ENCODE data around the gene SYTL2. TPM values are rescaled to one million over a fixed set of nuclear protein-coding genes. Genes with fewer than 3 reads are reported as not detected.

Gene SYTL2
- total RNA-seq, 2 donors from 2014 or later: 28.3 to 55.3 TPM

DNA sequence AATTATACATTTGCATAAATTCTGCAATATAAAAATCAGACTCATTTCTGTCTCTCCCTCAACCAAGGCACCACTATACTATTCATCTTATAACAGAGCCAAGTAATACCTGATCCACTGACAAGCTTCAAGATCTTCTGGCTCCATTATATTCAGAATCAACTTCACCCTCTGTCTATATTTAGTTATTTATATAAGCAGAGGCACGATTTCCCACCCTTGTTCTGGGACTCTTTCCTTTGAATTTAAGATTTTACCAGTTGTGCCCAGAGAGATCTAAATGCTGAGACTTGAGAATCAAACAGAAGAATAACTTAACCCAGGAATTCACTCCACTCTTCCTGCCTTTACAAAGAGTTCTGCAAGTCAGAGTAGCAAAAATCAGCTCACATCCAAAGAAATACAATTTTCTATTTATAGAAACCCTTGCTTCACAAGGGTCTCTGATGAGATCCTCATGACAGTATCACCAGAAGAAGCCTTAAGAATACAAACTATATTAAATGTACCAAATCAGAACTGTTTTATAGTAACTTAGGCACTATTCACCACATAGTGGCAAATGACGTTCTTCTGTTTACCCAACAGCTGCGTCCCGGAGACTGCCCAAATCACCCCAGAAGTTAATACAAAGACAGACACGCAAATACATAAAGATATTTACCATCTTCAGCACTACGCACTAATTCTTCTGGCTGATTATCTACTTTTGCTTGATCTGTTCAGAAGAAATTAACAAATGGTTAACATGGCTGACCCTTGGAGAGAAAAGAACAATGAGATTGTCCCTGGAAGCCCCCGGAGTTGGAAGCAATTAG, 92.6 kb downstream of the SYTL2 start:
- DNase-seq (no peak), ATAC-seq (no peak)
- 30 to 32% methylated on average over 7 of the region's 7 CpGs for WGBS, 2 donors
- Histone ChIP-seq H3K9me3 (no peaks in the 10 kb centered on the region), H3K27me3 (no peaks in the 10 kb centered on the region), H3K27ac (no peak overlapping the region), H3K4me1 (no peaks in the 10 kb centered on the region), H3K36me3 (replicated peaks in 1 of 2; ENCODE audit: insufficient read depth in 1 of 2, low read depth in 2 of 2) (no peaks in the 10 kb centered on the region), H3K4me3 (no peak overlapping the region)
- intact Hi-C loops (cut with DNase I): no loop called here
- no peak for TF ChIP-seq POLR2A (IDR thresholded peaks at IDR 0.05)
- TF ChIP-seq, protein P1, sequence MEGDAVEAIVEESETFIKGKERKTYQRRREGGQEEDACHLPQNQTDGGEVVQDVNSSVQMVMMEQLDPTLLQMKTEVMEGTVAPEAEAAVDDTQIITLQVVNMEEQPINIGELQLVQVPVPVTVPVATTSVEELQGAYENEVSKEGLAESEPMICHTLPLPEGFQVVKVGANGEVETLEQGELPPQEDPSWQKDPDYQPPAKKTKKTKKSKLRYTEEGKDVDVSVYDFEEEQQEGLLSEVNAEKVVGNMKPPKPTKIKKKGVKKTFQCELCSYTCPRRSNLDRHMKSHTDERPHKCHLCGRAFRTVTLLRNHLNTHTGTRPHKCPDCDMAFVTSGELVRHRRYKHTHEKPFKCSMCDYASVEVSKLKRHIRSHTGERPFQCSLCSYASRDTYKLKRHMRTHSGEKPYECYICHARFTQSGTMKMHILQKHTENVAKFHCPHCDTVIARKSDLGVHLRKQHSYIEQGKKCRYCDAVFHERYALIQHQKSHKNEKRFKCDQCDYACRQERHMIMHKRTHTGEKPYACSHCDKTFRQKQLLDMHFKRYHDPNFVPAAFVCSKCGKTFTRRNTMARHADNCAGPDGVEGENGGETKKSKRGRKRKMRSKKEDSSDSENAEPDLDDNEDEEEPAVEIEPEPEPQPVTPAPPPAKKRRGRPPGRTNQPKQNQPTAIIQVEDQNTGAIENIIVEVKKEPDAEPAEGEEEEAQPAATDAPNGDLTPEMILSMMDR (IDR thresholded peaks at IDR 0.05): no peak

DNA sequence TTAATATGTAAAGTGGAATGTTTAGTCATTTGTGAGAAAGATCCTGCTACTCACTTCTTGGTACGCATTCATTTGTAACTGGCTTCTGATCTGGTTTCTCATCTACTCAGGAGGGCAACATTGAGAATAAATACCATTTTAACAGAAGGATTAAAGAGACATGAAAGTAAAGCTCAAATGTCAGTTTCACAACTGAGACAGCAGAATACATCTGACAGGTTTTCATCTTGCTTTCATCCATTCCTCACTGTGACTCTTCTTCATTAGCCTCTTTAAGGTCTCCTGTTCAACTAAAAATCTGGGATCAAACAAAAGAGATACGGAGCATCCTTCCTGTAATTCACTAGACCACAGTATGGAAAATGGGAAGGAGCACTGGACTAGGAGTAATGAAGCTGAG, 93.5 kb downstream of the SYTL2 start:
- DNase-seq (no peak), ATAC-seq (no peak)
- Histone ChIP-seq H3K9me3 (no peaks in the 10 kb centered on the region), H3K27me3 (no peaks in the 10 kb centered on the region), H3K36me3 (replicated peaks in 1 of 2; ENCODE audit: insufficient read depth in 1 of 2, low read depth in 2 of 2) (no peaks in the 10 kb centered on the region), H3K4me3 (no peak overlapping the region), H3K27ac (no peak overlapping the region), H3K4me1 (no peaks in the 10 kb centered on the region)
- 70 to 83% methylated on average over 2 of the region's 2 CpGs for WGBS, 2 donors
- intact Hi-C loops (cut with DNase I): no loop called here
- no peak for TF ChIP-seq POLR2A (IDR thresholded peaks at IDR 0.05)

DNA sequence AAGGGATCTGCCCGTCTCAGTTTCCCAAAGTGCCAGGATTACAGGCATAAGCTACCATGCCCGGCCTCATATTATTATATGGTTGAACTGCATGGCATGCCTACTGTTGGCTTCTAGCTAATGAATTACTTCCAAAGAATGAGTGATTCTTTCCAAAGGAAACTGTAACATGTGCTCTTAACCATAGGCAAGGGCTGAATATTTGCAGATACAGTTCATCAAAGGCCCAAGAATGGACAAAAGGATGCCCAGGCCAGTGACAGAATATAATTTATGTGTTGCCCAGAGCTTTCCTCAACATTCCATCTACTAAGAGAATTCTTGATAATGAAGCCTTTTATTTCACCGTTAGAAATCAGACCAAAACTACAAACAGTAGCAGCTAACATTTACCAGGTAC, 98.0 kb downstream of the SYTL2 start:
- intact Hi-C loops (cut with DNase I): no loop called here
- DNase-seq (no peak), ATAC-seq (no peak)
- Histone ChIP-seq H3K36me3 (replicated peaks in 1 of 2; ENCODE audit: insufficient read depth in 1 of 2, low read depth in 2 of 2) (no peaks in the 10 kb centered on the region), H3K27me3 (no peaks in the 10 kb centered on the region), H3K4me1 (no peaks in the 10 kb centered on the region), H3K27ac (no peak overlapping the region), H3K4me3 (no peak overlapping the region), H3K9me3 (no peaks in the 10 kb centered on the region)
- TF ChIP-seq, protein P1 (IDR thresholded peaks at IDR 0.05): no peak
- TF ChIP-seq POLR2A (IDR thresholded peaks at IDR 0.05): no peak
- 74 to 92% methylated on average over 3 of the region's 3 CpGs for WGBS, 2 donors

DNA sequence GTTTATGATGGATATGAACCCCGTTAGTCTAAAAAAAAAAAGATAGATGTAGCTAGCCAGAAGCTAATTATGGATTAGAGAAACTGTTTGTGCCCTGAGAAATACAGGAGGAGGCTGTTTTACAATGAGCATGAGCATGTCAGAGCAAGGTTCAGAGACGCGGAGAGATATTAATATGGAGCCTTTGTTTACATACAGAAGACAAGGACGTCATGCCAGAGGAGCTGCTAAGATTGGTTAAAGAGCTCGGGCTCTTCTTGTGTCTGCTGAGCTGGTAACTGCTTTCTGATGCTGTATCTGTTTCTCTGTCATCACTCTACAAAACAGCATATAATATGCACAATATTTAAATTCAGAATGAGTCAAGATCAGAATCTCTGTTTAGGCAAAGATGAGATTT, 100.0 kb downstream of the SYTL2 start:
- intact Hi-C loops (cut with DNase I): no loop called here
- Histone ChIP-seq H3K27ac (no peak overlapping the region), H3K4me1 (no peaks in the 10 kb centered on the region), H3K36me3 (replicated peaks in 1 of 2; ENCODE audit: insufficient read depth in 1 of 2, low read depth in 2 of 2) (no peaks in the 10 kb centered on the region), H3K27me3 (no peaks in the 10 kb centered on the region), H3K9me3 (no peaks in the 10 kb centered on the region), H3K4me3 (no peak overlapping the region)
- WGBS, 2 donors: 51 to 53% methylated on average over 5 of the region's 5 CpGs
- DNase-seq: no peak
- no peak for ATAC-seq
- TF ChIP-seq, protein P1 (IDR thresholded peaks at IDR 0.05): no peak
- TF ChIP-seq POLR2A (IDR thresholded peaks at IDR 0.05): no peak

DNA sequence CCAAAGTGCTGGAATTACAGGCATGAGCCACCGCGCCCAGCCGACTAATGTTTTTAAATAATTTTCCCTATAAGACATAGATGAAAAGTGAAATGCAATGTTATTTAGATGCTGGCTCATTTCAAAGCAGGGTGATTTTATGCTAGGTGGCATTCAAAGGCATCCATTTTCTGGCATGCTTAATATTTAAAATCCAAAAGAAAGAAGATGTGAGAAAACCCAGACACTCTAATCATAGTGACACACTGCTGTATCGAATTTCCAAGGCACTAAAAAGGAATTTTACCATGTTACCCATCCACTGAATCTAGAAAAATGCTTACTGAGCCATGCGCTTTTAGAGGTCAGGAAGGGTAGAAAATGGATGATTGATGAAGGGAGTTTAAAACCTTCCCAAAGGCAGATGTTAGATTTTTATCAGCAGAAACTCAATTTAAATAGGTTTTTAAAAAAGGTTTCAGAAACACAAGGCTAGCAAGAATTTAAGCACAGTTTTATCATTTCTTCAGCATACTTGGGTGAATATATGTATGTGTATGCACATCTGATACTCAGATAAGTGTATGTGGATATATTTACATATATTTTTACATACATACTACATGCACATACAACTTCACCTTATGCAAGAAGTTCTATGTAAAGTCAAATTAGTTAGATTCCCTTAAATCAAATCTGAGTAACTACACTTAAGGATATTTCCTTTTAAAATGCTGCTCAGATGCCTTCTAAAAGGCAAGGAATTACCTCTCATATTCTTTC, 100.8 kb downstream of the SYTL2 start:
- no peaks in the 10 kb centered on the region for H3K4me1 ChIP-seq
- 86 to 91% methylated on average over 5 of the region's 5 CpGs for WGBS, 2 donors
- ATAC-seq: no peak
- no peak overlapping the region for H3K27ac ChIP-seq
- DNase-seq: no peak
- no peaks in the 10 kb centered on the region for H3K27me3 ChIP-seq
- no peaks in the 10 kb centered on the region for H3K36me3 ChIP-seq (replicated peaks in 1 of 2; ENCODE audit: insufficient read depth in 1 of 2, low read depth in 2 of 2)
- no peak overlapping the region for H3K4me3 ChIP-seq
- intact Hi-C loops (cut with DNase I): no loop called here
- H3K9me3 ChIP-seq: no peaks in the 10 kb centered on the region
- no peak for TF ChIP-seq POLR2A (IDR thresholded peaks at IDR 0.05)
- TF ChIP-seq, protein P1 (IDR thresholded peaks at IDR 0.05): no peak
